M059J (cell line): ENCODE results near the gene SPANXA1. TPM values are rescaled to one million over a fixed set of nuclear protein-coding genes. Genes with fewer than 3 reads are reported as not detected.
"Not testable (repeated sequence)": the region's sequence is repeated elsewhere in the genome, so short reads cannot be mapped to it uniquely, and the experiment has no call there.

Experiments
- DNase-seq: peaks from one replicate; pipeline ENCODE4 v3.0.0-alpha.2; 2012; ENCODE audit warnings: low read depth
- total RNA-seq: library from RNA; depleted of rRNA; stranded (reverse); fragments of >200 nt; shearing (Covaris generic); gene quantifications from 2 replicates; pipeline ENCODE4 v1.2.3, GENCODE V29; 2014; rRNA removed

Gene SPANXA1
- total RNA-seq: not detected in 2 replicates

- not testable (repeated sequence) for DNase-seq
These were observed at the start of gene SPANXA1 for GRCh38 chrX:141584638-141585037. Gene SPANXA1 (minus strand): TSS chrX:141584738. CDS start chrX:141584678, 60 bp downstream.

- no peak for DNase-seq
These were observed 47.6 kb upstream of the SPANXA1 start for GRCh38 chrX:141632124-141632523.

GRCh38 chrX:141619336-141619735, 34.8 kb upstream of the SPANXA1 start:
- no peak for DNase-seq

GRCh38 chrX:141609111-141609510, 24.6 kb upstream of the SPANXA1 start:
- DNase-seq: no peak

- DNase-seq: not testable (repeated sequence)
These were observed 4.9 kb upstream of the SPANXA1 start, which contains the start of gene SPANXA2 for GRCh38 chrX:141589408-141589807. Gene SPANXA2 (plus strand): TSS chrX:141589708. CDS start chrX:141589768, 60 bp downstream.

- DNase-seq: not testable (repeated sequence)
These were observed 42.0 kb downstream of the SPANXA1 start for GRCh38 chrX:141542551-141542950.

Other genes with a start within 250 kb of the SPANXA1 start
- gene SPANXA2, start 5.0 kb upstream of the SPANXA1 start, total RNA-seq: 157 and 162 TPM in 2 replicates
- 175 and 210 TPM in 2 replicates for gene SPANXD, start 114.0 kb upstream of the SPANXA1 start, total RNA-seq